ENCODE measurements around the gene YES1. TPM values are rescaled to one million over a fixed set of nuclear protein-coding genes. Genes with fewer than 3 reads are reported as not detected.
"Not testable (repeated sequence)": the region's sequence is repeated elsewhere in the genome, so short reads cannot be mapped to it uniquely, and the experiment has no call there.

The YES1 gene
- total RNA-seq, 1 donor from 2014 or later = 18.4 TPM

GRCh38 chr18:706405-706804, 105.6 kb downstream of the YES1 start:
- Mint-ChIP-seq H3K27ac (peak overlapping the region; percentile 67), H3K4me1 (ENCODE audit: low read depth) (peaks cover 37% of the 10 kb centered on the region), H3K27me3 (ENCODE audit: low read depth) (no peaks in the 10 kb centered on the region), H3K4me3 (ENCODE audit: low read depth) (no peak overlapping the region), H3K9me3 (no peaks in the 10 kb centered on the region), H3K36me3 (ENCODE audit: low read depth) (peaks cover 65% of the 10 kb centered on the region)
- intact Hi-C loops (cut with micrococcal nuclease) = no loop called here
- DNase-seq (ENCODE audit: low spot score) = no peak

GRCh38 chr18:703213-703967, 108.7 kb downstream of the YES1 start:
- no peak for DNase-seq (ENCODE audit: low spot score)
- H3K27ac Mint-ChIP-seq = peak overlapping the region; percentile 71
- peaks cover 22% of the 10 kb centered on the region for H3K4me1 Mint-ChIP-seq (ENCODE audit: low read depth)
- intact Hi-C loops (cut with micrococcal nuclease) = loop anchor here (1.0 kb wide), 1 partner anchor 8 kb away; no protein-coding TSS in a partner anchor
- H3K9me3 Mint-ChIP-seq = no peaks in the 10 kb centered on the region
- no peaks in the 10 kb centered on the region for H3K27me3 Mint-ChIP-seq (ENCODE audit: low read depth)
- no peak overlapping the region for H3K4me3 Mint-ChIP-seq (ENCODE audit: low read depth)
- H3K36me3 Mint-ChIP-seq (ENCODE audit: low read depth) = peaks cover 55% of the 10 kb centered on the region

GRCh38 chr18:697800-698199, 114.2 kb downstream of the YES1 start:
- H3K27me3 Mint-ChIP-seq (ENCODE audit: low read depth) = no peaks in the 10 kb centered on the region
- H3K36me3 Mint-ChIP-seq (ENCODE audit: low read depth) = peaks cover 54% of the 10 kb centered on the region
- DNase-seq (ENCODE audit: low spot score) = no peak
- H3K9me3 Mint-ChIP-seq = no peaks in the 10 kb centered on the region
- intact Hi-C loops (cut with micrococcal nuclease) = loop anchor here (2.0 kb wide), 1 partner anchor 15 kb away; no protein-coding TSS in a partner anchor
- no peak overlapping the region for H3K4me3 Mint-ChIP-seq (ENCODE audit: low read depth)
- no peak overlapping the region for H3K27ac Mint-ChIP-seq
- peaks cover 10% of the 10 kb centered on the region for H3K4me1 Mint-ChIP-seq (ENCODE audit: low read depth)

- H3K4me3 Mint-ChIP-seq (ENCODE audit: low read depth) = no peak overlapping the region
- intact Hi-C loops (cut with micrococcal nuclease) = loop anchor here (2.0 kb wide), 1 partner anchor 14 kb away; no protein-coding TSS in a partner anchor
- H3K36me3 Mint-ChIP-seq (ENCODE audit: low read depth) = peaks cover 59% of the 10 kb centered on the region
- DNase-seq (ENCODE audit: low spot score) = no peak
- H3K9me3 Mint-ChIP-seq = no peaks in the 10 kb centered on the region
- no peak overlapping the region for H3K27ac Mint-ChIP-seq
- no peaks in the 10 kb centered on the region for H3K27me3 Mint-ChIP-seq (ENCODE audit: low read depth)
- H3K4me1 Mint-ChIP-seq (ENCODE audit: low read depth) = peaks cover 9% of the 10 kb centered on the region
Measured at GRCh38 chr18:697012-697411, 115.0 kb downstream of the YES1 start.

- no peaks in the 10 kb centered on the region for H3K9me3 Mint-ChIP-seq
- intact Hi-C loops (cut with micrococcal nuclease) = no loop called here
- H3K27me3 Mint-ChIP-seq (ENCODE audit: low read depth) = no peaks in the 10 kb centered on the region
- no peak overlapping the region for H3K27ac Mint-ChIP-seq
- no peak for DNase-seq (ENCODE audit: low spot score)
- no peak overlapping the region for H3K4me3 Mint-ChIP-seq (ENCODE audit: low read depth)
- peaks cover 76% of the 10 kb centered on the region for H3K36me3 Mint-ChIP-seq (ENCODE audit: low read depth)
- peaks cover 12% of the 10 kb centered on the region for H3K4me1 Mint-ChIP-seq (ENCODE audit: low read depth)
Measured at GRCh38 chr18:693466-694187, 118.4 kb downstream of the YES1 start.

GRCh38 chr18:692824-693223, 119.2 kb downstream of the YES1 start:
- Mint-ChIP-seq H3K27ac (no peak overlapping the region), H3K36me3 (ENCODE audit: low read depth) (peaks cover 80% of the 10 kb centered on the region), H3K4me3 (ENCODE audit: low read depth) (no peak overlapping the region), H3K27me3 (ENCODE audit: low read depth) (no peaks in the 10 kb centered on the region), H3K9me3 (no peaks in the 10 kb centered on the region), H3K4me1 (ENCODE audit: low read depth) (peaks cover 12% of the 10 kb centered on the region)
- intact Hi-C loops (cut with micrococcal nuclease) = no loop called here
- no peak for DNase-seq (ENCODE audit: low spot score)

GRCh38 chr18:688323-688722, 123.7 kb downstream of the YES1 start:
- Mint-ChIP-seq H3K27me3 (ENCODE audit: low read depth) (no peaks in the 10 kb centered on the region), H3K27ac (no peak overlapping the region), H3K4me3 (ENCODE audit: low read depth) (no peak overlapping the region), H3K9me3 (no peaks in the 10 kb centered on the region), H3K36me3 (ENCODE audit: low read depth) (peaks cover 84% of the 10 kb centered on the region), H3K4me1 (ENCODE audit: low read depth) (peaks cover 6% of the 10 kb centered on the region)
- intact Hi-C loops (cut with micrococcal nuclease) = no loop called here
- DNase-seq (ENCODE audit: low spot score) = no peak

GRCh38 chr18:686339-687111, 125.5 kb downstream of the YES1 start:
- Mint-ChIP-seq H3K9me3 (no peaks in the 10 kb centered on the region), H3K27ac (peak overlapping the region; percentile 24), H3K4me1 (ENCODE audit: low read depth) (peaks cover 18% of the 10 kb centered on the region), H3K27me3 (ENCODE audit: low read depth) (no peaks in the 10 kb centered on the region), H3K36me3 (ENCODE audit: low read depth) (peaks cover 82% of the 10 kb centered on the region), H3K4me3 (ENCODE audit: low read depth) (no peak overlapping the region)
- DNase-seq (ENCODE audit: low spot score) = no peak
- intact Hi-C loops (cut with micrococcal nuclease) = no loop called here

- Mint-ChIP-seq H3K27ac (no peak overlapping the region), H3K27me3 (ENCODE audit: low read depth) (no peaks in the 10 kb centered on the region), H3K9me3 (no peaks in the 10 kb centered on the region), H3K4me3 (ENCODE audit: low read depth) (no peak overlapping the region), H3K36me3 (ENCODE audit: low read depth) (peaks cover 85% of the 10 kb centered on the region), H3K4me1 (ENCODE audit: low read depth) (peaks cover 24% of the 10 kb centered on the region)
- intact Hi-C loops (cut with micrococcal nuclease) = no loop called here
- DNase-seq (ENCODE audit: low spot score) = no peak
Measured at GRCh38 chr18:685438-685837, 126.6 kb downstream of the YES1 start.

GRCh38 chr18:683531-683930, 128.5 kb downstream of the YES1 start:
- intact Hi-C loops (cut with micrococcal nuclease) = loop anchor here (2.0 kb wide), 2 partner anchors 13 to 39 kb away; no protein-coding TSS in a partner anchor
- H3K36me3 Mint-ChIP-seq (ENCODE audit: low read depth) = peaks cover 79% of the 10 kb centered on the region

GRCh38 chr18:682833-683232, 129.2 kb downstream of the YES1 start:
- peaks cover 26% of the 10 kb centered on the region for H3K4me1 Mint-ChIP-seq (ENCODE audit: low read depth)
- H3K36me3 Mint-ChIP-seq (ENCODE audit: low read depth) = peaks cover 80% of the 10 kb centered on the region
- H3K27ac Mint-ChIP-seq = peak overlapping the region; percentile 90
- intact Hi-C loops (cut with micrococcal nuclease) = loop anchor here (1.0 to 2.0 kb wide), 4 partner anchors 14 to 38 kb away; no protein-coding TSS in a partner anchor
- H3K27me3 Mint-ChIP-seq (ENCODE audit: low read depth) = no peaks in the 10 kb centered on the region
- H3K4me3 Mint-ChIP-seq (ENCODE audit: low read depth) = no peak overlapping the region
- DNase-seq (ENCODE audit: low spot score) = no peak
- no peaks in the 10 kb centered on the region for H3K9me3 Mint-ChIP-seq

More at GRCh38 chr18:683531-683930, 128.5 kb downstream of the YES1 start:
- H3K27ac Mint-ChIP-seq = no peak overlapping the region
- no peaks in the 10 kb centered on the region for H3K27me3 Mint-ChIP-seq (ENCODE audit: low read depth)
- no peak overlapping the region for H3K4me3 Mint-ChIP-seq (ENCODE audit: low read depth)
- H3K4me1 Mint-ChIP-seq (ENCODE audit: low read depth) = peaks cover 23% of the 10 kb centered on the region
- H3K9me3 Mint-ChIP-seq = no peaks in the 10 kb centered on the region
- no peak for DNase-seq (ENCODE audit: low spot score)

GRCh38 chr18:682416-682815, 129.6 kb downstream of the YES1 start:
- H3K27ac Mint-ChIP-seq = peak overlapping the region; percentile 90
- H3K27me3 Mint-ChIP-seq (ENCODE audit: low read depth); H3K9me3 Mint-ChIP-seq; H3K4me3 Mint-ChIP-seq (ENCODE audit: low read depth); DNase-seq (ENCODE audit: low spot score): not testable (repeated sequence)
- peaks cover 26% of the 10 kb centered on the region for H3K4me1 Mint-ChIP-seq (ENCODE audit: low read depth)
- H3K36me3 Mint-ChIP-seq (ENCODE audit: low read depth) = peaks cover 79% of the 10 kb centered on the region
- intact Hi-C loops (cut with micrococcal nuclease) = loop anchor here (1.0 to 2.0 kb wide), 4 partner anchors 14 to 38 kb away; no protein-coding TSS in a partner anchor
